HEK293 (cell line): ENCODE results near the gene CACNA2D3.

Experiments
- GLI2 ChIP-seq: fragments of 450-650 bp; formaldehyde crosslinking; IDR thresholded peaks from 2 replicates; pipeline ENCODE4; 2017; ENCODE audit warnings: missing biosample characterization, missing genetic modification characterization, low read depth, borderline replicate concordance
- GLIS1 ChIP-seq: fragments of 450-650 bp; formaldehyde crosslinking; IDR thresholded peaks from 2 replicates; pipeline ENCODE4 v1.5.1; 2016; ENCODE audit warnings: missing biosample characterization, missing genetic modification characterization
- GLIS2 ChIP-seq: fragments of 450-650 bp; formaldehyde crosslinking; IDR thresholded peaks from 2 replicates; pipeline ENCODE4 v1.5.1; 2016; ENCODE audit warnings: missing biosample characterization, missing genetic modification characterization
- IKZF3 ChIP-seq: fragments of 450-650 bp; IDR thresholded peaks from 2 replicates; pipeline ENCODE4 v1.5.0; 2018; ENCODE audit warnings: missing biosample characterization, mild to moderate bottlenecking, missing genetic modification characterization, moderate library complexity
- MEIS1 ChIP-seq: sonication (generic); formaldehyde crosslinking; IDR thresholded peaks from 2 replicates; pipeline ENCODE4 v1.8.1; 2022; ENCODE audit warnings: missing genetic modification reagents, mild to moderate bottlenecking, borderline replicate concordance
- OVOL3 ChIP-seq: fragments of 450-650 bp; formaldehyde crosslinking; IDR thresholded peaks from 2 replicates; pipeline ENCODE4 v1.5.1; 2016; ENCODE audit warnings: missing biosample characterization, missing genetic modification characterization
- YY1 ChIP-seq: fragments of 450-650 bp; formaldehyde crosslinking; IDR thresholded peaks from 2 replicates; pipeline ENCODE4 v1.5.1; 2018; ENCODE audit warnings: missing biosample characterization, missing genetic modification characterization
- ZBTB21 ChIP-seq: fragments of 450-650 bp; formaldehyde crosslinking; IDR thresholded peaks from 2 replicates; pipeline ENCODE4 v1.5.1; 2017; ENCODE audit warnings: missing biosample characterization, missing genetic modification characterization
- ZEB2 ChIP-seq: fragments of 450-650 bp; formaldehyde crosslinking; IDR thresholded peaks from 2 replicates; pipeline ENCODE4 v1.5.1; 2016; ENCODE audit warnings: missing biosample characterization, missing genetic modification characterization
- ZFP3 ChIP-seq: fragments of 450-650 bp; formaldehyde crosslinking; IDR thresholded peaks from 2 replicates; pipeline ENCODE4 v1.5.1; 2016; ENCODE audit warnings: low read depth, missing biosample characterization, missing genetic modification characterization
- ZFP37 ChIP-seq: fragments of 450-650 bp; formaldehyde crosslinking; IDR thresholded peaks from 2 replicates; pipeline ENCODE4 v1.5.1; 2016; ENCODE audit warnings: missing biosample characterization, missing genetic modification characterization
- ZFP69B ChIP-seq: fragments of 450-650 bp; formaldehyde crosslinking; IDR thresholded peaks from 2 replicates; pipeline ENCODE4 v1.5.1; 2016; ENCODE audit warnings: missing biosample characterization, missing genetic modification characterization
- ZNF146 ChIP-seq: fragments of 450-650 bp; formaldehyde crosslinking; IDR thresholded peaks from 2 replicates; pipeline ENCODE4 v1.5.1; 2016; ENCODE audit warnings: missing biosample characterization, missing genetic modification characterization
- ZNF16 ChIP-seq: fragments of 450-650 bp; formaldehyde crosslinking; IDR thresholded peaks from 2 replicates; pipeline ENCODE4 v1.5.1; 2016; ENCODE audit warnings: low read depth, missing biosample characterization, missing genetic modification characterization
- ZNF2 ChIP-seq: fragments of 450-650 bp; formaldehyde crosslinking; IDR thresholded peaks from 2 replicates; pipeline ENCODE4 v1.5.1; 2016; ENCODE audit warnings: missing biosample characterization, missing genetic modification characterization
- ZNF302 ChIP-seq: fragments of 450-650 bp; formaldehyde crosslinking; IDR thresholded peaks from 2 replicates; pipeline ENCODE4 v1.5.1; 2016; ENCODE audit warnings: missing biosample characterization, missing genetic modification characterization, low read depth
- ZNF324 ChIP-seq: fragments of 450-650 bp; formaldehyde crosslinking; IDR thresholded peaks from 2 replicates; pipeline ENCODE4 v1.5.1; 2016; ENCODE audit warnings: missing biosample characterization, missing genetic modification characterization
- ZNF335 ChIP-seq: fragments of 450-650 bp; formaldehyde crosslinking; conservative IDR thresholded peaks from 2 replicates; pipeline ENCODE4 v1.5.1; 2016; ENCODE audit warnings: missing biosample characterization, missing genetic modification characterization
- ZNF354C ChIP-seq: fragments of 450-650 bp; formaldehyde crosslinking; IDR thresholded peaks from 2 replicates; pipeline ENCODE4 v1.5.1; 2016; ENCODE audit warnings: missing biosample characterization, missing genetic modification characterization, low read depth, borderline replicate concordance
- ZNF366 ChIP-seq: fragments of 450-650 bp; formaldehyde crosslinking; conservative IDR thresholded peaks from 2 replicates; pipeline ENCODE4 v1.5.1; 2016; ENCODE audit warnings: missing biosample characterization, missing genetic modification characterization
- ZNF404 ChIP-seq: fragments of 450-650 bp; formaldehyde crosslinking; IDR thresholded peaks from 2 replicates; pipeline ENCODE4 v1.5.1; 2017; ENCODE audit warnings: missing biosample characterization, missing genetic modification characterization
- ZNF433 ChIP-seq: fragments of 450-650 bp; formaldehyde crosslinking; IDR thresholded peaks from 2 replicates; pipeline ENCODE4 v1.5.1; 2016; ENCODE audit warnings: missing biosample characterization, missing genetic modification characterization, low read depth
- ZNF521 ChIP-seq: fragments of 450-650 bp; formaldehyde crosslinking; IDR thresholded peaks from 2 replicates; pipeline ENCODE4 v1.5.1; 2017; ENCODE audit warnings: missing biosample characterization, mild to moderate bottlenecking, missing genetic modification characterization
- ZNF529 ChIP-seq: fragments of 450-650 bp; formaldehyde crosslinking; IDR thresholded peaks from 2 replicates; pipeline ENCODE4 v1.5.1; 2017; ENCODE audit warnings: missing genetic modification characterization, missing biosample characterization; ENCODE audit not compliant: insufficient replicate concordance
- ZNF530 ChIP-seq: fragments of 450-650 bp; formaldehyde crosslinking; IDR thresholded peaks from 2 replicates; pipeline ENCODE4 v1.5.1; 2016; ENCODE audit warnings: low read depth, missing biosample characterization, missing genetic modification characterization
- ZNF561 ChIP-seq: fragments of 450-650 bp; IDR thresholded peaks from 2 replicates; pipeline ENCODE4 v1.5.1; 2018; ENCODE audit warnings: missing biosample characterization, missing genetic modification characterization, borderline replicate concordance
- ZNF610 ChIP-seq: fragments of 450-650 bp; formaldehyde crosslinking; IDR thresholded peaks from 2 replicates; pipeline ENCODE4 v1.5.1; 2016; ENCODE audit warnings: missing biosample characterization, missing genetic modification characterization, borderline replicate concordance
- ZNF654 ChIP-seq: fragments of 450-650 bp; formaldehyde crosslinking; IDR thresholded peaks from 2 replicates; pipeline ENCODE4 v1.5.1; 2016; ENCODE audit warnings: low read depth, missing biosample characterization, missing genetic modification characterization
- ZNF658 ChIP-seq: fragments of 450-650 bp; formaldehyde crosslinking; IDR thresholded peaks from 2 replicates; pipeline ENCODE4; 2016; ENCODE audit warnings: missing biosample characterization, missing genetic modification characterization
- ZNF677 ChIP-seq: fragments of 450-650 bp; IDR thresholded peaks from 2 replicates; pipeline ENCODE4 v1.5.0; 2018; ENCODE audit warnings: missing biosample characterization, mild to moderate bottlenecking, missing genetic modification characterization, moderate library complexity
- ZNF830 ChIP-seq: fragments of 450-650 bp; IDR thresholded peaks from 2 replicates; pipeline ENCODE4 v1.5.0; 2018; ENCODE audit warnings: missing biosample characterization, missing genetic modification characterization, low read depth, mild to moderate bottlenecking, moderate library complexity
- ZSCAN16 ChIP-seq: fragments of 450-650 bp; formaldehyde crosslinking; IDR thresholded peaks from 2 replicates; pipeline ENCODE4 v1.5.1; 2016; ENCODE audit warnings: missing biosample characterization, missing genetic modification characterization
- ZSCAN30 ChIP-seq: fragments of 450-650 bp; IDR thresholded peaks from 2 replicates; pipeline ENCODE4 v1.5.1; 2018; ENCODE audit warnings: missing biosample characterization, mild to moderate bottlenecking, missing genetic modification characterization, moderate library complexity
- TF ChIP-seq, protein P1 (sequence below): fragments of 450-650 bp; formaldehyde crosslinking; IDR thresholded peaks from 2 replicates; pipeline ENCODE4 v1.5.1; 2017; ENCODE audit warnings: missing biosample characterization, missing genetic modification characterization
- TF ChIP-seq, protein P2 (sequence below): fragments of 450-650 bp; formaldehyde crosslinking; IDR thresholded peaks from 2 replicates; pipeline ENCODE4 v1.5.1; 2016; ENCODE audit warnings: missing biosample characterization, missing genetic modification characterization, borderline replicate concordance
- TF ChIP-seq, protein P3 (sequence below): fragments of 450-650 bp; formaldehyde crosslinking; IDR thresholded peaks from 2 replicates; pipeline ENCODE4 v1.5.1; 2017; ENCODE audit warnings: missing biosample characterization, missing genetic modification characterization

CACNA2D3 gene

DNA sequence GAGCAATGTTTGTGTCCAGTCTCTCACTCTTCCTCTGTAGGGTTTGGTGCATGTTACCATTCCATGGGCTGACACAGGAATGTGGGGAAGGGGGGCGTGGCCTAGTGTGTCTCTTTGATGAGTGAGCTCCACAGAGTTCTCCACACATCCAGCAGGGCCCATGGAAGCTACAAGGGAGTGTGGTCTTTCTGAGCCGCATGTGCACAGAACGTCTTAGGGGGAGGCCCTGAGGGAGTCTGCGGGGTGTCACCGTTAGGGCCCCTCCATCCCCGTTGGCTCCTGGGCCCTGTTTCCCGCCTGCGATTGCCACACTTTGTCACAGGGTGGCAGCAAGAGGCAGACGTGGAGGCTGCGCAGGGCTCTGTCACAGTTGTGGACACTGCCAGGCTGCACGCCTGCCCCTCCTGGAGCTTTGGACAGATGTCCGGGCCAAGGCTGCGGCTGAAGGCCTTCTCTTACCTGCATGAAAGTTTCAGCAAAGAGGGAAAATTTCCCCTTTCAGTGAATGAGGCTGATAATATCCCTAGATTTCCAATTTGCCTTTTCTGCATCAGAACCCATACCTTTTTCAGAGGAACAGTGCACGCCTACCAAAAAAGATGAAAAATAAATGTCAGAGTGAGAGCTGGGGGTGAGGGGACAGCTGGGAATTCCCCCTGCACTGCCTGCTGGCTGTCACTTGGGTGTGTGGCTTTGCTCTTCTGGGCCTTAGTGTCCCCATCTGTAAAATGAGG, 24.3 kb downstream of the CACNA2D3 start (continued):
- TF ChIP-seq, protein P1, sequence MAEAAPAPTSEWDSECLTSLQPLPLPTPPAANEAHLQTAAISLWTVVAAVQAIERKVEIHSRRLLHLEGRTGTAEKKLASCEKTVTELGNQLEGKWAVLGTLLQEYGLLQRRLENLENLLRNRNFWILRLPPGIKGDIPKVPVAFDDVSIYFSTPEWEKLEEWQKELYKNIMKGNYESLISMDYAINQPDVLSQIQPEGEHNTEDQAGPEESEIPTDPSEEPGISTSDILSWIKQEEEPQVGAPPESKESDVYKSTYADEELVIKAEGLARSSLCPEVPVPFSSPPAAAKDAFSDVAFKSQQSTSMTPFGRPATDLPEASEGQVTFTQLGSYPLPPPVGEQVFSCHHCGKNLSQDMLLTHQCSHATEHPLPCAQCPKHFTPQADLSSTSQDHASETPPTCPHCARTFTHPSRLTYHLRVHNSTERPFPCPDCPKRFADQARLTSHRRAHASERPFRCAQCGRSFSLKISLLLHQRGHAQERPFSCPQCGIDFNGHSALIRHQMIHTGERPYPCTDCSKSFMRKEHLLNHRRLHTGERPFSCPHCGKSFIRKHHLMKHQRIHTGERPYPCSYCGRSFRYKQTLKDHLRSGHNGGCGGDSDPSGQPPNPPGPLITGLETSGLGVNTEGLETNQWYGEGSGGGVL, result 0 out of 2 replicates have a peak, but pooled peaks have one; percentile 15
- TF ChIP-seq ZFP37 (no peak), ZNF302 (no peak), ZNF654 (peak; percentile 89), ZNF2 (tag by site-specific recombination) (peak; percentile 70), ZNF366 (tag by site-specific recombination) (no peak), ZNF677 (tag by site-specific recombination) (no peak), ZFP69B (no peak), ZNF561 (no peak), ZSCAN16 (tag by site-specific recombination) (no peak), ZNF529 (no peak), ZNF354C (tag by site-specific recombination) (no peak), ZNF324 (tag by site-specific recombination) (no peak), ZNF16 (tag by site-specific recombination) (no peak), ZNF404 (no peak), IKZF3 (tag by site-specific recombination) (no peak), ZNF335 (no peak), ZNF658 (no peak), ZNF530 (no peak), ZNF433 (no peak), ZNF521 (tag by site-specific recombination) (no peak), YY1 (tag by site-specific recombination) (no peak), ZFP3 (tag by site-specific recombination) (no peak), ZNF610 (tag by site-specific recombination) (no peak), ZEB2 (tag by site-specific recombination) (no peak), GLI2 (tag by site-specific recombination) (no peak), ZNF146 (no peak), OVOL3 (tag by site-specific recombination) (no peak), GLIS2 (tag by site-specific recombination) (peak; percentile 44; the same call in 1 of the 2 replicates), ZSCAN30 (tag by site-specific recombination) (peak; percentile 56), GLIS1 (tag by site-specific recombination) (no peak), ZNF830 (tag by site-specific recombination) (no peak), ZBTB21 (no peak), MEIS1 (CRISPR knock-in tag) (no peak)
- TF ChIP-seq, protein P2, sequence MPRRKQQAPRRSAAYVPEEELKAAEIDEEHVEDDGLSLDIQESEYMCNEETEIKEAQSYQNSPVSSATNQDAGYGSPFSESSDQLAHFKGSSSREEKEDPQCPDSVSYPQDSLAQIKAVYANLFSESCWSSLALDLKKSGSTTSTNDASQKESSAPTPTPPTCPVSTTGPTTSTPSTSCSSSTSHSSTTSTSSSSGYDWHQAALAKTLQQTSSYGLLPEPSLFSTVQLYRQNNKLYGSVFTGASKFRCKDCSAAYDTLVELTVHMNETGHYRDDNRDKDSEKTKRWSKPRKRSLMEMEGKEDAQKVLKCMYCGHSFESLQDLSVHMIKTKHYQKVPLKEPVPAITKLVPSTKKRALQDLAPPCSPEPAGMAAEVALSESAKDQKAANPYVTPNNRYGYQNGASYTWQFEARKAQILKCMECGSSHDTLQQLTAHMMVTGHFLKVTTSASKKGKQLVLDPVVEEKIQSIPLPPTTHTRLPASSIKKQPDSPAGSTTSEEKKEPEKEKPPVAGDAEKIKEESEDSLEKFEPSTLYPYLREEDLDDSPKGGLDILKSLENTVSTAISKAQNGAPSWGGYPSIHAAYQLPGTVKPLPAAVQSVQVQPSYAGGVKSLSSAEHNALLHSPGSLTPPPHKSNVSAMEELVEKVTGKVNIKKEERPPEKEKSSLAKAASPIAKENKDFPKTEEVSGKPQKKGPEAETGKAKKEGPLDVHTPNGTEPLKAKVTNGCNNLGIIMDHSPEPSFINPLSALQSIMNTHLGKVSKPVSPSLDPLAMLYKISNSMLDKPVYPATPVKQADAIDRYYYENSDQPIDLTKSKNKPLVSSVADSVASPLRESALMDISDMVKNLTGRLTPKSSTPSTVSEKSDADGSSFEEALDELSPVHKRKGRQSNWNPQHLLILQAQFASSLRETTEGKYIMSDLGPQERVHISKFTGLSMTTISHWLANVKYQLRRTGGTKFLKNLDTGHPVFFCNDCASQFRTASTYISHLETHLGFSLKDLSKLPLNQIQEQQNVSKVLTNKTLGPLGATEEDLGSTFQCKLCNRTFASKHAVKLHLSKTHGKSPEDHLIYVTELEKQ (tag by site-specific recombination), result no peak
- TF ChIP-seq, protein P3, sequence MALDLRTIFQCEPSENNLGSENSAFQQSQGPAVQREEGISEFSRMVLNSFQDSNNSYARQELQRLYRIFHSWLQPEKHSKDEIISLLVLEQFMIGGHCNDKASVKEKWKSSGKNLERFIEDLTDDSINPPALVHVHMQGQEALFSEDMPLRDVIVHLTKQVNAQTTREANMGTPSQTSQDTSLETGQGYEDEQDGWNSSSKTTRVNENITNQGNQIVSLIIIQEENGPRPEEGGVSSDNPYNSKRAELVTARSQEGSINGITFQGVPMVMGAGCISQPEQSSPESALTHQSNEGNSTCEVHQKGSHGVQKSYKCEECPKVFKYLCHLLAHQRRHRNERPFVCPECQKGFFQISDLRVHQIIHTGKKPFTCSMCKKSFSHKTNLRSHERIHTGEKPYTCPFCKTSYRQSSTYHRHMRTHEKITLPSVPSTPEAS (tag by site-specific recombination), result no peak
